ENCODE data around the gene AJM1. TPM values are rescaled to one million over a fixed set of nuclear protein-coding genes. Genes with fewer than 3 reads are reported as not detected.

AJM1 gene
- total and polyA plus RNA-seq, 2 of the 8 experiments (the other 6 are each of a cell fraction or from before 2014, with no cell fraction given): 0.12 to 0.97 TPM

GRCh38 chr9:136794281-136794999, 47.8 kb upstream of the AJM1 start (continued):
- TF ChIP-seq CHD7 (IDR thresholded peaks at IDR 0.05; ENCODE audit: insufficient replicate concordance, low read length) (no peak), POU5F1 (IDR thresholded peaks at IDR 0.05; ENCODE audit: low read depth, low read length) (no peak), SP4 (IDR thresholded peaks at IDR 0.05; ENCODE audit: low read length) (no peak), SIN3A (conservative IDR thresholded peaks at IDR 0.05 in 1 of 2, IDR thresholded peaks at IDR 0.05 in 1 of 2; ENCODE audit: low read depth in 1 of 2, low read length in 2 of 2) (no peak)

All from H1 (cell line).